ENCODE results near the gene LRRC28. TPM values are rescaled to one million over a fixed set of nuclear protein-coding genes. Genes with fewer than 3 reads are reported as not detected.

LRRC28 gene
- total RNA-seq, 1 experiment from 2014 or later: 39.3 TPM

DNA sequence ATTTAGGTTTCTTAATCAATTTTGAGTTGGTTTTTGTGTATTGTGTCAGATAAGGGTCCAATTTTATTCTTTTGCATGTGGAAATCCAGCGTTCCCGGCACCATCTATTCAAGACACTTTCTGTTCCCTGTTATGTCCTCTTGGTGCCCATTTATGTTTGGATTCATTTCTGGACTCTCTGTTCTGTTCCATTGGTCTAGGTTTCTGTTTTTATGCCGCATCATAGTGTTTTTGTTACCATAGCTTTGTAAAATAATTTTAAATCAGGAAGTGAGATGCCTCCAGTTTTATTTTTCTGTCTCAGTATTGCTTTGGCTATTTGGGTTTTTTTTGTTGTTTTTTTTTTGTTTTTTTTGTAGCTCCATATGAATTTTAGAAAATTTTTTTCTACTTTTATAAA is 97.1 kb downstream of the LRRC28 start:
- CTCF ChIA-PET: no interaction called here
- no peak overlapping the region for H3K27ac ChIP-seq (ENCODE audit: low read length)
- intact Hi-C loops (cut with micrococcal nuclease; ENCODE audit: unreplicated experiment): no loop called here
- ATAC-seq (no peak), DNase-seq (ENCODE audit: low read depth, low spot score) (no peak)
- BruUV-seq (replicated peaks): no TSS peak
- no peaks in the 10 kb centered on the region for H3K9me3 ChIP-seq (ENCODE audit: control insufficient read depth, insufficient read depth, low read depth, low read length)
- H3K27me3 ChIP-seq (ENCODE audit: control insufficient read depth, insufficient read depth, low read length): no peaks in the 10 kb centered on the region
- POLR2A ChIA-PET: no interaction called here
- in situ Hi-C loops (cut with HindIII; ENCODE audit: low pct_unique_long_range_greater_than_20kb, low sequenced_read_pairs): no loop called here
- no peaks in the 10 kb centered on the region for H3K36me3 ChIP-seq (ENCODE audit: control insufficient read depth, insufficient read depth, low read length)
- H3K4me1 ChIP-seq (ENCODE audit: control insufficient read depth, insufficient read depth, low read length): no peaks in the 10 kb centered on the region
- no peak overlapping the region for H3K4me3 ChIP-seq (ENCODE audit: low read depth in 2 of 2, low read length in 2 of 2)
- no peak for TF ChIP-seq TCF7L2 (IDR thresholded peaks at IDR 0.05; ENCODE audit: low read depth, low read length)
- TF ChIP-seq, protein P1, sequence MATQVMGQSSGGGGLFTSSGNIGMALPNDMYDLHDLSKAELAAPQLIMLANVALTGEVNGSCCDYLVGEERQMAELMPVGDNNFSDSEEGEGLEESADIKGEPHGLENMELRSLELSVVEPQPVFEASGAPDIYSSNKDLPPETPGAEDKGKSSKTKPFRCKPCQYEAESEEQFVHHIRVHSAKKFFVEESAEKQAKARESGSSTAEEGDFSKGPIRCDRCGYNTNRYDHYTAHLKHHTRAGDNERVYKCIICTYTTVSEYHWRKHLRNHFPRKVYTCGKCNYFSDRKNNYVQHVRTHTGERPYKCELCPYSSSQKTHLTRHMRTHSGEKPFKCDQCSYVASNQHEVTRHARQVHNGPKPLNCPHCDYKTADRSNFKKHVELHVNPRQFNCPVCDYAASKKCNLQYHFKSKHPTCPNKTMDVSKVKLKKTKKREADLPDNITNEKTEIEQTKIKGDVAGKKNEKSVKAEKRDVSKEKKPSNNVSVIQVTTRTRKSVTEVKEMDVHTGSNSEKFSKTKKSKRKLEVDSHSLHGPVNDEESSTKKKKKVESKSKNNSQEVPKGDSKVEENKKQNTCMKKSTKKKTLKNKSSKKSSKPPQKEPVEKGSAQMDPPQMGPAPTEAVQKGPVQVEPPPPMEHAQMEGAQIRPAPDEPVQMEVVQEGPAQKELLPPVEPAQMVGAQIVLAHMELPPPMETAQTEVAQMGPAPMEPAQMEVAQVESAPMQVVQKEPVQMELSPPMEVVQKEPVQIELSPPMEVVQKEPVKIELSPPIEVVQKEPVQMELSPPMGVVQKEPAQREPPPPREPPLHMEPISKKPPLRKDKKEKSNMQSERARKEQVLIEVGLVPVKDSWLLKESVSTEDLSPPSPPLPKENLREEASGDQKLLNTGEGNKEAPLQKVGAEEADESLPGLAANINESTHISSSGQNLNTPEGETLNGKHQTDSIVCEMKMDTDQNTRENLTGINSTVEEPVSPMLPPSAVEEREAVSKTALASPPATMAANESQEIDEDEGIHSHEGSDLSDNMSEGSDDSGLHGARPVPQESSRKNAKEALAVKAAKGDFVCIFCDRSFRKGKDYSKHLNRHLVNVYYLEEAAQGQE (IDR thresholded peaks at IDR 0.05; ENCODE audit: insufficient read depth in 1 of 2, low read depth in 2 of 2, low read length in 1 of 2): no peak
- TF ChIP-seq SIN3A (IDR thresholded peaks at IDR 0.05; ENCODE audit: borderline replicate concordance, insufficient read depth, low read depth, low read length): no peak
- TF ChIP-seq, protein P2, sequence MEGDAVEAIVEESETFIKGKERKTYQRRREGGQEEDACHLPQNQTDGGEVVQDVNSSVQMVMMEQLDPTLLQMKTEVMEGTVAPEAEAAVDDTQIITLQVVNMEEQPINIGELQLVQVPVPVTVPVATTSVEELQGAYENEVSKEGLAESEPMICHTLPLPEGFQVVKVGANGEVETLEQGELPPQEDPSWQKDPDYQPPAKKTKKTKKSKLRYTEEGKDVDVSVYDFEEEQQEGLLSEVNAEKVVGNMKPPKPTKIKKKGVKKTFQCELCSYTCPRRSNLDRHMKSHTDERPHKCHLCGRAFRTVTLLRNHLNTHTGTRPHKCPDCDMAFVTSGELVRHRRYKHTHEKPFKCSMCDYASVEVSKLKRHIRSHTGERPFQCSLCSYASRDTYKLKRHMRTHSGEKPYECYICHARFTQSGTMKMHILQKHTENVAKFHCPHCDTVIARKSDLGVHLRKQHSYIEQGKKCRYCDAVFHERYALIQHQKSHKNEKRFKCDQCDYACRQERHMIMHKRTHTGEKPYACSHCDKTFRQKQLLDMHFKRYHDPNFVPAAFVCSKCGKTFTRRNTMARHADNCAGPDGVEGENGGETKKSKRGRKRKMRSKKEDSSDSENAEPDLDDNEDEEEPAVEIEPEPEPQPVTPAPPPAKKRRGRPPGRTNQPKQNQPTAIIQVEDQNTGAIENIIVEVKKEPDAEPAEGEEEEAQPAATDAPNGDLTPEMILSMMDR (IDR thresholded peaks at IDR 0.05): no peak
- no peak for TF ChIP-seq POLR2AphosphoS5 (IDR thresholded peaks at IDR 0.05; ENCODE audit: low read depth, low read length)

DNA sequence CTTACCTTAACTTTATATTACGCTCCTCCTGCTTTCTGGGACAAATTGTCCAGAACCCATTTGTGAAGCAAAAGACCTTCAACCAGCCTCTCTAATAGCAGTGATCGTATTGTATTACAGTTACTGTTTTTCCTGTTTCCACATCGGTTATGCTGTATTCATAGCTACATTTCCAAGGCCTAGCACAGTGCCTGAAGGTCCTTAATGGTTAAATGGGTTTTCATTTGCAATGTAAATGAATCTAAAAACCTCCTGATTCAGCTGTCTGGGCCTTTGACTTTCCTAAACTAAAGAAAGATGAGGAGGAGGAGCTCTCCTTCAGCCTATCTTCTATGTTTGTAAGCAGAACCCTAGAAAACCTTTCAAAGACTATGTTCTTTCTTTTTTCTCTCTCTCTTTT is 99.1 kb downstream of the LRRC28 start:
- no TSS peak for BruUV-seq (replicated peaks)
- no peak for ATAC-seq
- no peaks in the 10 kb centered on the region for H3K4me1 ChIP-seq (ENCODE audit: control insufficient read depth, insufficient read depth, low read length)
- no peaks in the 10 kb centered on the region for H3K36me3 ChIP-seq (ENCODE audit: control insufficient read depth, insufficient read depth, low read length)
- CTCF ChIA-PET: no interaction called here
- TF ChIP-seq, protein P2 (IDR thresholded peaks at IDR 0.05): no peak
- TF ChIP-seq POLR2AphosphoS5 (IDR thresholded peaks at IDR 0.05; ENCODE audit: low read depth, low read length) (no peak), TCF7L2 (IDR thresholded peaks at IDR 0.05; ENCODE audit: low read depth, low read length) (no peak), SIN3A (IDR thresholded peaks at IDR 0.05; ENCODE audit: borderline replicate concordance, insufficient read depth, low read depth, low read length) (no peak)
- TF ChIP-seq, protein P1 (IDR thresholded peaks at IDR 0.05; ENCODE audit: insufficient read depth in 1 of 2, low read depth in 2 of 2, low read length in 1 of 2): no peak
- no peaks in the 10 kb centered on the region for H3K9me3 ChIP-seq (ENCODE audit: control insufficient read depth, insufficient read depth, low read depth, low read length)
- POLR2A ChIA-PET: no interaction called here
- intact Hi-C loops (cut with micrococcal nuclease; ENCODE audit: unreplicated experiment): no loop called here
- no peaks in the 10 kb centered on the region for H3K27me3 ChIP-seq (ENCODE audit: control insufficient read depth, insufficient read depth, low read length)
- in situ Hi-C loops (cut with HindIII; ENCODE audit: low pct_unique_long_range_greater_than_20kb, low sequenced_read_pairs): no loop called here
- no peak overlapping the region for H3K4me3 ChIP-seq (ENCODE audit: low read depth in 2 of 2, low read length in 2 of 2)
- DNase-seq (ENCODE audit: low read depth, low spot score): no peak
- no peak overlapping the region for H3K27ac ChIP-seq (ENCODE audit: low read length)
